Effector memory CD4-positive, alpha-beta T cell (primary cell): ENCODE data around the gene SEMA4B.

Source experiments
- DNase-seq, 3 donors: peaks; one replicate each; pipeline ENCODE4 v3.0.0-alpha.2; 2020
- H3K27ac ChIP-seq: 2 replicates; pipeline ENCODE4 v1.7.0; 2013; ENCODE audit warnings: mild to moderate bottlenecking, low read length, moderate library complexity; ENCODE audit not compliant: insufficient read depth, poor library complexity, severe bottlenecking
- H3K27me3 ChIP-seq: replicated peaks from 2 replicates; pipeline ENCODE4 v1.7.0; 2013; ENCODE audit warnings: mild to moderate bottlenecking, low read length; ENCODE audit not compliant: insufficient read depth, control insufficient read depth, poor library complexity, severe bottlenecking
- H3K36me3 ChIP-seq: 2 replicates; pipeline ENCODE4 v1.7.0; 2013; ENCODE audit warnings: mild to moderate bottlenecking, low read length, moderate library complexity; ENCODE audit not compliant: control insufficient read depth, insufficient read depth
- H3K4me1 ChIP-seq: 2 replicates; pipeline ENCODE4 v1.7.0; 2013; ENCODE audit warnings: low read length, mild to moderate bottlenecking; ENCODE audit not compliant: control insufficient read depth, insufficient read depth, poor library complexity, severe bottlenecking
- H3K4me3 ChIP-seq: 2 replicates; pipeline ENCODE4 v1.7.0; 2013; ENCODE audit warnings: low read length, low read depth, mild to moderate bottlenecking; ENCODE audit not compliant: insufficient read depth, poor library complexity, severe bottlenecking
- H3K9me3 ChIP-seq: 2 replicates; pipeline ENCODE4 v1.7.0; 2013; ENCODE audit warnings: mild to moderate bottlenecking, low read length, moderate library complexity; ENCODE audit not compliant: control insufficient read depth

The SEMA4B gene

DNA sequence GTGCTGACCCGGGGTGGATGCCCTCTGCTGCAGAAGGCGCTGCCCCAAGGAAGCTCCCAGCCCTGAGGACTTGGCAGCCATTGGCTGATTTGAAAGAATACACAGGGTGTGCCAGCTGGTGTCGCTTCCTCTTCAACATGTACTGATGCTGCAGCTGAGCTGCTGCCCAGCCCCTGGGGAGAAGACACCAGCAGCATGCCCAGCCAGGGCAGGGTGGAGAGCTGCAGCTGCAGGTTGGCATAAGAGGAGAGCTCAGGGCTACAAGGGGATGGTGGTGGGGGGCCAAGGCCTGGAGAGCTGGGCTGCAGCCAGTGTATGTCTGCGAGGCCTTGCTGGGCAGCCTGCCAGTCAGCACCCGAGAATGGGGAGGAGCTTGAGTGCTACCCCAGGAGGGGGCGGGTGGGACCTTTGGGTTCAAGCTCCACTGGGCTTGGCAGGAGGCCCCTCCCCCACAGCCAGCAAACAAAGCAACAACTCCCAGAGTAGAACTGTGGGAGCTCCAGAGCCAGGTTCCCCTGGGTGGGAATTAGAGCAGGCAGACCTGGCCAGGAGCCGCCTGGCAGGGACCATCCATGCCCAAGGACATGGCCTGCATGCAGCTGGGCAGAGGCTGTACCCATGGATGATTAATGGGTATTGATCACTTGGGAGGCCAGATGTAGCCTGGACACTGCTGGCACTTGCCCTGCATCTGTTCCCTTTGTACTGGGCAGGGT lies 9.2 kb upstream of the SEMA4B start:
- no peak for DNase-seq
- Histone ChIP-seq H3K4me3 (no peak overlapping the region), H3K36me3 (no peaks in the 10 kb centered on the region), H3K9me3 (no peaks in the 10 kb centered on the region), H3K27ac (no peak overlapping the region), H3K27me3 (no peaks in the 10 kb centered on the region), H3K4me1 (peaks cover 11% of the 10 kb centered on the region)

- Histone ChIP-seq H3K4me3 (no peak overlapping the region), H3K36me3 (no peaks in the 10 kb centered on the region), H3K27ac (no peak overlapping the region), H3K9me3 (no peaks in the 10 kb centered on the region), H3K27me3 (no peaks in the 10 kb centered on the region), H3K4me1 (peaks cover 11% of the 10 kb centered on the region)
- no peak for DNase-seq
Measured at GRCh38 chr15:90192961-90193786, 8.0 kb upstream of the SEMA4B start.

DNA sequence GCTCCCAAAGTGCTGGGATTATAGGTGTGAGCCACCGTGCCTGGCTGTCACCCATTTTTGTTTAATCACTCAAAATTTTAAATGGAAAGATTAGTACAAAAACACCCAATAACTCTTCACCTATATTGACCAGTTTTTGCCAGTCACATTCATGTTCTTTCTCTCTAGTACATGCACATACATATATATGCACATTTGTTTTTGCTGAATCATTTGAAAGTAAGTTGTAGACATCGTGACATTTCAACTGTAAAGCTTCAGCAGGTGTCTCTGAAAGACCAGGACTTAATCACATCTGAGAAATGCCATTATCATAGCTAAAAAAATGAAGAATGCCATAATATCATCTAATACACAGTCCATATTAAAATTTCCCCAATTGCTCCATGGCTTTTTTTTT lies 6.5 kb upstream of the SEMA4B start:
- H3K4me1 ChIP-seq: peaks cover 11% of the 10 kb centered on the region
- no peak for DNase-seq
- no peaks in the 10 kb centered on the region for H3K9me3 ChIP-seq
- no peaks in the 10 kb centered on the region for H3K27me3 ChIP-seq
- H3K4me3 ChIP-seq: no peak overlapping the region
- no peaks in the 10 kb centered on the region for H3K36me3 ChIP-seq
- no peak overlapping the region for H3K27ac ChIP-seq

DNA sequence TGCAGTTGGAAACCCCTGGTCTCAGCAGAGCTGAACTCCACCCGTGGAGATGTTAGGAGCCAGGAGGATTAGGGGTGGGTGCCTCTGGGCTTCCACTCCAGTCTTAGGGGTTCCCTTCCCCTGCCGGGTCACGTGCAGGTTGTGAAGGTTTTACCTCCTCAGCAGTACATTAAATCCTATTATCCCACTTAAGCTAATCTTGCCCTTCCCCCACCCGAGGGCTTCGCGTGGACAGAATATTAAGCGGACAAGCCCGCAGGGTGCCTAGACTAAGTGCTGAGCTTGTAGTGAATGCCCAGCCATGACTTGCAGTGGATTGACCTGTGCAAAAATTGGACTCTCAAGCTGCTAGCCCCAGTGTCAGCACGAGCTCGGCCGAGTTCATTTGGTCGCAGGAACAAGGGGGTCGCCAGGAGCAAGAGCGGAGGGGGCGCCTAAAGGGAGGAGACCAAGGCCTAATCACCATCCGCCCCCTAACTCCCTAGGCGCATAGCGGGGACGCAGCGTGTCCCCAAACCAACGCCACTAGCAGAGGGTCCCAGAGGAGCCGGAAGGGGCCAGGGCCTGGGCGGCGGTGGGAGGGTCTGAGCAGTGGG lies 498 bp upstream of the SEMA4B start:
- no peaks in the 10 kb centered on the region for H3K36me3 ChIP-seq
- peak overlapping the region; percentile 94 for H3K4me3 ChIP-seq
- H3K9me3 ChIP-seq: no peaks in the 10 kb centered on the region
- no peaks in the 10 kb centered on the region for H3K27me3 ChIP-seq
- no peak for DNase-seq
- H3K27ac ChIP-seq: peak overlapping the region; percentile 71
- peaks cover 20% of the 10 kb centered on the region for H3K4me1 ChIP-seq

DNA sequence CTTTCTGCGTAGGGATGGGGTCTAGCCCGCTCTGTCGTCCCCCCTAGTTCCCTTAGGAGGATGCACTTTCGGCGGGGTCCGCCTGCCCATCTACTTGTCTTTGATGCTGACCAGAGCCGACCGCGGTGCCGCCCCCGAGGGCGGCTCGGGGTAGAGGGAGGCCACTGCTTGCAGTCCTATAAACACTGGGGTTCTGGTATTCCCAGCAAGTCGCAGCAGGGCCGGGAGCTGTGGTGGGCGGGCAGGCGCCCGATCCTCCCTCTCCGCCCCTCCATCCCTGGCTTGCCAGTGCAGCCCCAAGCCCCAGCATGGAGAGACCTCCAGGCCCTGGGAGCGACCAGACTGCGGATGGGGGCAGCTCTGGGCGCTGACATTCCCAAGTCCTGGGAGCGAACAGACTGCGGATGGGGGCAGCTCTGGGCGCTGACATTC lies 830 bp downstream of the SEMA4B start:
- Histone ChIP-seq H3K4me3 (peak overlapping the region; percentile 94), H3K27me3 (no peaks in the 10 kb centered on the region), H3K4me1 (peaks cover 20% of the 10 kb centered on the region), H3K27ac (peak overlapping the region; percentile 71), H3K9me3 (no peaks in the 10 kb centered on the region), H3K36me3 (no peaks in the 10 kb centered on the region)
- DNase-seq: no peak

GRCh38 chr15:90202929-90203328 lies 1.8 kb downstream of the SEMA4B start:
- Histone ChIP-seq H3K4me3 (no peak overlapping the region), H3K27ac (no peak overlapping the region), H3K9me3 (no peaks in the 10 kb centered on the region), H3K27me3 (no peaks in the 10 kb centered on the region), H3K36me3 (no peaks in the 10 kb centered on the region), H3K4me1 (peaks cover 20% of the 10 kb centered on the region)
- DNase-seq: no peak

DNA sequence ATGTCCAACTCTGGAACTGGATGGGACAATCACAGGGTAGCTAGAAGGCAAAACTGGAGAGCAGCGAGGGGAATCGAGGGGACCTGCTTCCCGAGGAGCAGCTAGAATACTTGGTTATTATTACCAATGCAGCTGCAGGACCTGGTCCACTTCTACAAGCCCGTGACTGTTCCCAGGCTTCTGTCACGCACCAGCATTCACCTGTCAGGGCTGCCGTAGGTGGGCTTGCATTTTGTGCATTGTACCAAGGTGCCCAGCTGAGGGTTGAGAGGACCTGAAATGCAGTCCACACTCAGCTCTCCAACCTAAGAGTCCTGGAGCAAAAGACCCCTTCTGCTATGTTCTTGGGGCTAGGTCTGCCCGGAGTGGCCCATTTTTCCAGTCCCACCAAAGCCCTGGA lies 2.3 kb downstream of the SEMA4B start:
- Histone ChIP-seq H3K27ac (no peak overlapping the region), H3K4me3 (no peak overlapping the region), H3K9me3 (no peaks in the 10 kb centered on the region), H3K36me3 (no peaks in the 10 kb centered on the region), H3K27me3 (no peaks in the 10 kb centered on the region), H3K4me1 (peaks cover 20% of the 10 kb centered on the region)
- no peak for DNase-seq

DNA sequence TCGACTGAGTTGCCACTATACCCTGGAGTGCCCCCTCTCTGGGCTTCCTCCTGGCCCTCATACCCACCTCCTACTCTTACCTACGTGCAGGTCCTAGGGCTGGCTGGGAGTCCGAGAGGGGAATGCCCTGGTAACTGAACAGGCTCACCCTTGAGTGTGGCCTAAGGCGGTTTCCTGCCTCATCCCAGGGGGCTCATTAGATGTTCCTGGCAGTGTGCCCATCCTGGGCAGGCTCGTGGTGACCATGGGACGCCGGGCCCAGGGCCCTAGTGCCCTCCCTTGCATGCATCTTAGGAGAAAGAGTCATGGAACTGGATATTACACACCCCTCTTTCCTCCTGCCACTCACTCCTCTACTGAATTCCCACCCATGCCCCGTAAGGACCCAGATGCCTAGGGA lies 2.8 kb downstream of the SEMA4B start:
- Histone ChIP-seq H3K4me3 (no peak overlapping the region), H3K27ac (no peak overlapping the region), H3K4me1 (peaks cover 20% of the 10 kb centered on the region)

DNA sequence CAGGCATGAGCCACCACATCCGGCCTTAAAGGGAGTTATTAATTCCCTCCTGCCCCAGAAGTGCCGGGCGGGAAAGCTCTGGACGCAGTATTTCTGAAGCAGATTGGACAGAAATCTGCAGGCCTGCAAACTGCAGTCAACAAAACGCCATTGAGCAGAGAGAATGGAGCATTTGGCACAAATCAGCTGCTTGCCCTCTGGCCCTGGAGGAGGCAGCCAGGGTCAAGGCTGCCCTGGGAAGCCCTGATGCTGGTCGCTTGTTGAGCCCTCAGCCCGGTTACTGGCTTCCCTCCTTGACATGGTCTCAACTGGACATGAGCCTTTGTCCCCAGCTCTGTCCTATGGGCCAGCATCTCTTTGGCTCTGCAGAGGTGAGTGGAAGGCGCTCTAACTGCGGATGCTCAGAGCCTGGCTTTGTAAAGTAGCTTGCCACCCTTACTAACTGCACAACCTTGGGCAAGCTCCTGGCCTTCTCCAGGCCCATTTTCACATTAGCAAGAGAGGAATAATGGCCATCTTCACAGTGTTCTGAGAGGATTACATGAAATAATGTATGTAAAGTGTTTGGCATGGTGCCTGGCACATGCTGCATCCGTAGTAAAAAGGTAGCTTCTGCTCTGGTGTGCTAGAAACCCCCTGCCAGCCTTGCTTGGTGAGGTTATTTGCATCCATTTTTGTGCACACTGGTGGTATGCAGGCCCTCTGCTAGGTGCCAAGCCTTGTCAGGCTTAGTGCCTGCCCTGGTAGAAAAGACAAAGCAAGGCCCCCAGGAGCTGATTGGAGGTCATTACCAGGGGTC lies 4.1 kb downstream of the SEMA4B start:
- H3K9me3 ChIP-seq: no peaks in the 10 kb centered on the region
- H3K4me1 ChIP-seq: peaks cover 20% of the 10 kb centered on the region
- no peaks in the 10 kb centered on the region for H3K27me3 ChIP-seq
- H3K27ac ChIP-seq: no peak overlapping the region
- no peaks in the 10 kb centered on the region for H3K36me3 ChIP-seq
- DNase-seq: no peak
- H3K4me3 ChIP-seq: no peak overlapping the region

More for the DNA sequence above, 2.8 kb downstream of the SEMA4B start:
- no peaks in the 10 kb centered on the region for H3K9me3 ChIP-seq
- no peaks in the 10 kb centered on the region for H3K36me3 ChIP-seq
- H3K27me3 ChIP-seq: no peaks in the 10 kb centered on the region
- no peak for DNase-seq
